Hepatocyte (in vitro differentiated cells): ENCODE measurements around the gene ATG101. TPM values are rescaled to one million over a fixed set of nuclear protein-coding genes. Genes with fewer than 3 reads are reported as not detected.

Experiments
- DNase-seq: peaks from one replicate; pipeline ENCODE4 v3.0.0-alpha.2; 2016; ENCODE audit warnings: low spot score
- H2AFZ ChIP-seq: fragments of 200-600 bp; sonication (generic); 2 replicates; pipeline ENCODE4 v1.6.0; 2016; ENCODE audit warnings: antibody characterized with exemption, mild to moderate bottlenecking
- H3K27ac ChIP-seq: fragments of 200-600 bp; sonication (generic); 2 replicates; pipeline ENCODE4 v1.5.1; 2016; ENCODE audit warnings: mild to moderate bottlenecking
- H3K27me3 ChIP-seq: fragments of 200-600 bp; sonication (generic); 2 replicates; pipeline ENCODE4 v1.6.1; 2016
- H3K36me3 ChIP-seq: fragments of 200-600 bp; sonication (generic); replicated peaks from 2 replicates; pipeline ENCODE4 v1.5.1; 2016; ENCODE audit warnings: low read depth; ENCODE audit not compliant: insufficient read depth
- H3K4me1 ChIP-seq: fragments of 200-600 bp; sonication (generic); 2 replicates; pipeline ENCODE4 v1.5.1; 2016; ENCODE audit warnings: mild to moderate bottlenecking, moderate library complexity; ENCODE audit not compliant: insufficient read depth
- H3K4me2 ChIP-seq: fragments of 200-600 bp; sonication (generic); 2 replicates; pipeline ENCODE4 v1.6.0; 2016
- H3K4me3 ChIP-seq: fragments of 200-600 bp; sonication (generic); 2 replicates; pipeline ENCODE4 v1.5.1; 2016; ENCODE audit warnings: mild to moderate bottlenecking
- H3K79me2 ChIP-seq: fragments of 200-600 bp; sonication (generic); 2 replicates; pipeline ENCODE4 v1.6.0; 2017; ENCODE audit warnings: mild to moderate bottlenecking
- H3K9me2 ChIP-seq: fragments of 200-600 bp; sonication (generic); replicated peaks from 2 replicates; pipeline ENCODE4 v1.6.0; 2017; ENCODE audit warnings: mild to moderate bottlenecking; ENCODE audit not compliant: insufficient read depth
- H3K9me3 ChIP-seq: fragments of 200-600 bp; sonication (generic); 2 replicates; pipeline ENCODE4 v1.5.1; 2016; ENCODE audit warnings: low read depth, mild to moderate bottlenecking
- H4K20me1 ChIP-seq: fragments of 200-600 bp; sonication (generic); 2 replicates; pipeline ENCODE4 v1.6.0; 2016; ENCODE audit warnings: mild to moderate bottlenecking; ENCODE audit not compliant: insufficient read depth, poor library complexity, severe bottlenecking
- CTCF ChIP-seq: fragments of 200-600 bp; sonication (generic); IDR thresholded peaks from 2 replicates; pipeline ENCODE4 v1.5.1; 2016; ENCODE audit warnings: antibody characterized with exemption, mild to moderate bottlenecking; ENCODE audit not compliant: poor library complexity
- EZH2 ChIP-seq: fragments of 200-600 bp; sonication (generic); IDR thresholded peaks from 2 replicates; pipeline ENCODE4 v1.6.1; 2016; ENCODE audit warnings: antibody characterized with exemption, mild to moderate bottlenecking, borderline replicate concordance
- EZH2phosphoT487 ChIP-seq: fragments of 200-600 bp; sonication (generic); IDR thresholded peaks from one replicate; pipeline ENCODE4 v1.6.1; 2018; ENCODE audit warnings: antibody characterized with exemption, mild to moderate bottlenecking, low read depth, moderate library complexity; ENCODE audit not compliant: unreplicated experiment, severe bottlenecking
- WGBS: methylation state at CpG from one replicate; pipeline ENCODE4 v1.1.6; 2016; ENCODE audit warnings: low lambda C conversion rate; ENCODE audit errors: missing lambda C conversion rate; 5-methylcytosine and 5-hydroxymethylcytosine counted together
- polyA plus RNA-seq: library from polyadenylated mRNA; unstranded; fragments of >200 nt; fragmentation: Nextera tagmentation; extraction: Ambion mirVana; gene quantifications from 2 replicates; pipeline ENCODE4 v1.2.1, GENCODE V29; 2016
- total RNA-seq: library from RNA; depleted of rRNA; stranded (reverse); fragments of >200 nt; gene quantifications from 2 replicates; pipeline ENCODE4 v1.2.3, GENCODE V29; 2014

ATG101 gene
- total and polyA plus RNA-seq, 2 experiments from 2014 or later, result 57.7 to 61.6 TPM

GRCh38 chr12:52084491-52085231 is 14.9 kb downstream of the ATG101 start:
- H2AFZ ChIP-seq, result no peak overlapping the region
- H3K9me3 ChIP-seq, result no peaks in the 10 kb centered on the region
- no peak overlapping the region for H3K4me2 ChIP-seq
- TF ChIP-seq CTCF, result no peak
- TF ChIP-seq EZH2phosphoT487, result no peak
- no peak for TF ChIP-seq EZH2
- no peaks in the 10 kb centered on the region for H3K36me3 ChIP-seq
- H3K27me3 ChIP-seq, result peaks cover 5% of the 10 kb centered on the region
- no peaks in the 10 kb centered on the region for H3K79me2 ChIP-seq
- DNase-seq, result no peak
- H3K9me2 ChIP-seq, result no peaks in the 10 kb centered on the region
- 78% methylated on average over 9 of the region's 9 CpGs for WGBS
- no peak overlapping the region for H3K27ac ChIP-seq
- no peak overlapping the region for H3K4me3 ChIP-seq
- peaks cover 12% of the 10 kb centered on the region for H3K4me1 ChIP-seq
- no peaks in the 10 kb centered on the region for H4K20me1 ChIP-seq

DNA sequence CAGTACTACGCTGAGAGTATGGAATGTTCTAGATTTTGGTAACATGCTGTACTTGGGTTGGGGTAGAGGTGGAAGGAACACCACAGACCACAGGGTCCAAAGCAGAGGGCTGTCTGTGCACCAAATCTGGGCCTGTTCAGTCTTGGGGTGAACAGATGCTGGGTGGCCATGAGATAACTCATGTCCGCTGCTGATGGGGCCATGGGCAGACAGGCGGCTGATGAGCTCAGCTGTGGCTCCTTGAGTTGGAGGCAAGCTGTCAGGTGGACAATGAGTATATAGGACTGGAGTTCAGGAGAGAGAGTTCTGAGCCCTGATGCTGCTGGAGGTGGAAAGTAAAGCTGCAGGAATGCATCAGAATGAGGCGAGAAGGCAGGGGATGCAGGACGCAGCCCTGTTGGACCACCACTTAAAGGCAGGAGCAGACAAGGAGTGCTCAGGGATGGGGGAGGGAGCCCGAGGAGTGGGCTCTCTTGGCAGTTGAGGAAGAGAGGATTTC is 16.0 kb downstream of the ATG101 start:
- no peaks in the 10 kb centered on the region for H3K36me3 ChIP-seq
- H4K20me1 ChIP-seq, result no peaks in the 10 kb centered on the region
- no peak overlapping the region for H3K4me2 ChIP-seq
- no peaks in the 10 kb centered on the region for H3K9me3 ChIP-seq
- no peak overlapping the region for H2AFZ ChIP-seq
- DNase-seq, result no peak
- H3K9me2 ChIP-seq, result no peaks in the 10 kb centered on the region
- no peak overlapping the region for H3K4me3 ChIP-seq
- 90% methylated on average over 6 of the region's 6 CpGs for WGBS
- no peak overlapping the region for H3K27ac ChIP-seq
- no peak for TF ChIP-seq EZH2
- TF ChIP-seq EZH2phosphoT487, result no peak
- no peak for TF ChIP-seq CTCF
- H3K4me1 ChIP-seq, result peaks cover 12% of the 10 kb centered on the region
- H3K27me3 ChIP-seq, result peaks cover 8% of the 10 kb centered on the region
- no peaks in the 10 kb centered on the region for H3K79me2 ChIP-seq

DNA sequence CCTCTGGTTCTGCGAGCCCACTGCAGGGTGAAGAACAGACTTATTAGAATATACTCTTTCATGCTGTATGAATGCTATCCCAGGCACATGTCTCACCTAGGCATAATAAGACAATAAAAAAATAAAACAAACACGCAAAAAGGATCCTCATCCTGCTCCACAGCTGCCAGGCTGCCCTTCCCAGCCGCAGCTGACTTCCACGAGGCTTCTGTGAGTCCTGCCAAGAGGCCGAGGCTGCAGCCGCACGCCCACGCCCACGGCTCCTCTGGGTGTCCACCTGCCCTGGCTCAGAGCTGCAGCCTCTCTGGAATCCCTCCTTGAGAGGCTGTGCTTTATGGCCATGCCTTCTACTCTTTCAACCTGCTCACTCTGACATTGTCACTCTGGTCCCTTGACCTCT is 16.6 kb downstream of the ATG101 start:
- H4K20me1 ChIP-seq, result no peaks in the 10 kb centered on the region
- no peaks in the 10 kb centered on the region for H3K79me2 ChIP-seq
- H3K27ac ChIP-seq, result no peak overlapping the region
- TF ChIP-seq EZH2, result no peak
- no peak for TF ChIP-seq EZH2phosphoT487
- no peak for TF ChIP-seq CTCF
- H3K9me2 ChIP-seq, result no peaks in the 10 kb centered on the region
- no peak overlapping the region for H3K4me2 ChIP-seq
- no peak overlapping the region for H3K4me3 ChIP-seq
- H3K36me3 ChIP-seq, result no peaks in the 10 kb centered on the region
- peaks cover 14% of the 10 kb centered on the region for H3K27me3 ChIP-seq
- DNase-seq, result no peak
- H3K9me3 ChIP-seq, result no peaks in the 10 kb centered on the region
- WGBS, result 82% methylated on average over 9 of the region's 9 CpGs
- no peak overlapping the region for H2AFZ ChIP-seq
- H3K4me1 ChIP-seq, result peaks cover 8% of the 10 kb centered on the region
